Trophoblast cell (in vitro differentiated cells and primary cell): ENCODE data around the gene SLC39A3.

Experiments
- DNase-seq, 2 donors: peaks; one replicate each; pipeline ENCODE4 v3.0.0-alpha.2; 2016
- H2AFZ ChIP-seq: 2 replicates; pipeline ENCODE4 v1.6.1; 2013; ENCODE audit warnings: low read length, moderate library complexity, mild to moderate bottlenecking; ENCODE audit not compliant: insufficient read depth, poor library complexity
- H2AK5ac ChIP-seq: 2 replicates; pipeline ENCODE4 v1.6.1; 2013; ENCODE audit warnings: mild to moderate bottlenecking, low read length
- H2BK120ac ChIP-seq: 2 replicates; pipeline ENCODE4 v1.6.1; 2013; ENCODE audit warnings: low read length, mild to moderate bottlenecking, moderate library complexity; ENCODE audit not compliant: insufficient read depth, poor library complexity
- H2BK12ac ChIP-seq: 2 replicates; pipeline ENCODE4 v1.6.1; 2013; ENCODE audit warnings: mild to moderate bottlenecking, low read length, moderate library complexity
- H2BK5ac ChIP-seq: 2 replicates; pipeline ENCODE4 v1.6.1; 2013; ENCODE audit warnings: low read length, low read depth, moderate library complexity, mild to moderate bottlenecking; ENCODE audit not compliant: poor library complexity
- H3K14ac ChIP-seq: 2 replicates; pipeline ENCODE4 v1.6.1; 2013; ENCODE audit warnings: mild to moderate bottlenecking, low read length
- H3K18ac ChIP-seq: 2 replicates; pipeline ENCODE4 v1.6.1; 2013; ENCODE audit warnings: mild to moderate bottlenecking, low read length
- H3K23ac ChIP-seq: 2 replicates; pipeline ENCODE4 v1.6.1; 2013; ENCODE audit warnings: low read length
- H3K27ac ChIP-seq: 2 replicates; pipeline ENCODE4 v1.5.1; 2013; ENCODE audit warnings: low read depth, mild to moderate bottlenecking, inconsistent platforms, low read length, moderate library complexity
- H3K27me3 ChIP-seq: 2 replicates; pipeline ENCODE4 v1.6.1; 2013; ENCODE audit warnings: inconsistent platforms, mild to moderate bottlenecking, low read length, moderate library complexity; ENCODE audit not compliant: insufficient read depth
- H3K36me3 ChIP-seq, 2 experiments: 1 replicate in 1 of 2; 2 replicates in 1 of 2; pipeline ENCODE4 v1.6.1; 2013; ENCODE audit warnings: low read length in 2 of 2, mild to moderate bottlenecking in 2 of 2, moderate library complexity in 1 of 2; ENCODE audit not compliant: insufficient read depth in 2 of 2, control insufficient read depth in 1 of 2
- H3K4ac ChIP-seq: 2 replicates; pipeline ENCODE4 v1.6.1; 2013; ENCODE audit warnings: low read depth, mild to moderate bottlenecking, low read length, moderate library complexity
- H3K4me1 ChIP-seq, 2 experiments: 1 replicate in 1 of 2; 2 replicates in 1 of 2; pipeline ENCODE4 v1.6.1; 2013; ENCODE audit warnings: low read length in 2 of 2, mild to moderate bottlenecking in 2 of 2, moderate library complexity in 1 of 2; ENCODE audit not compliant: insufficient read depth in 2 of 2, control insufficient read depth in 1 of 2
- H3K4me2 ChIP-seq: 2 replicates; pipeline ENCODE4 v1.6.1; 2013; ENCODE audit warnings: inconsistent platforms, mild to moderate bottlenecking, low read length, moderate library complexity
- H3K4me3 ChIP-seq: 2 replicates; pipeline ENCODE4 v1.5.1; 2013; ENCODE audit warnings: mild to moderate bottlenecking, low read depth, low read length, inconsistent platforms
- H3K79me1 ChIP-seq: one replicate; pipeline ENCODE4 v1.6.1; 2013; ENCODE audit warnings: low read length
- H3K79me2 ChIP-seq: 2 replicates; pipeline ENCODE4 v1.6.1; 2013; ENCODE audit warnings: low read length, mild to moderate bottlenecking; ENCODE audit not compliant: control insufficient read depth, insufficient read depth, poor library complexity
- H3K9ac ChIP-seq: 2 replicates; pipeline ENCODE4 v1.6.1; 2013; ENCODE audit warnings: mild to moderate bottlenecking, low read length
- H3K9me3 ChIP-seq: 2 replicates; pipeline ENCODE4 v1.6.1; 2013; ENCODE audit warnings: low read depth, mild to moderate bottlenecking, control low read depth, inconsistent platforms, low read length; ENCODE audit not compliant: insufficient read depth
- H4K12ac ChIP-seq: 2 replicates; pipeline ENCODE4 v1.6.1; 2013; ENCODE audit warnings: low read depth, mild to moderate bottlenecking, low read length, moderate library complexity
- H4K8ac ChIP-seq: 2 replicates; pipeline ENCODE4 v1.6.1; 2013; ENCODE audit warnings: low read depth, mild to moderate bottlenecking, low read length, moderate library complexity
- H4K91ac ChIP-seq: one replicate; pipeline ENCODE4 v1.6.1; 2013; ENCODE audit warnings: low read depth, mild to moderate bottlenecking, low read length, moderate library complexity
- WGBS: extraction: QIAGEN DNeasy Blood & Tissue Kit; methylation state at CpG from one replicate; pipeline ENCODE4 v1.1.7; 2013; ENCODE audit warnings: missing lambda C conversion rate; ENCODE audit not compliant: insufficient read length, insufficient coverage; ENCODE audit errors: extremely low coverage; 5-methylcytosine and 5-hydroxymethylcytosine counted together

The SLC39A3 gene

DNA sequence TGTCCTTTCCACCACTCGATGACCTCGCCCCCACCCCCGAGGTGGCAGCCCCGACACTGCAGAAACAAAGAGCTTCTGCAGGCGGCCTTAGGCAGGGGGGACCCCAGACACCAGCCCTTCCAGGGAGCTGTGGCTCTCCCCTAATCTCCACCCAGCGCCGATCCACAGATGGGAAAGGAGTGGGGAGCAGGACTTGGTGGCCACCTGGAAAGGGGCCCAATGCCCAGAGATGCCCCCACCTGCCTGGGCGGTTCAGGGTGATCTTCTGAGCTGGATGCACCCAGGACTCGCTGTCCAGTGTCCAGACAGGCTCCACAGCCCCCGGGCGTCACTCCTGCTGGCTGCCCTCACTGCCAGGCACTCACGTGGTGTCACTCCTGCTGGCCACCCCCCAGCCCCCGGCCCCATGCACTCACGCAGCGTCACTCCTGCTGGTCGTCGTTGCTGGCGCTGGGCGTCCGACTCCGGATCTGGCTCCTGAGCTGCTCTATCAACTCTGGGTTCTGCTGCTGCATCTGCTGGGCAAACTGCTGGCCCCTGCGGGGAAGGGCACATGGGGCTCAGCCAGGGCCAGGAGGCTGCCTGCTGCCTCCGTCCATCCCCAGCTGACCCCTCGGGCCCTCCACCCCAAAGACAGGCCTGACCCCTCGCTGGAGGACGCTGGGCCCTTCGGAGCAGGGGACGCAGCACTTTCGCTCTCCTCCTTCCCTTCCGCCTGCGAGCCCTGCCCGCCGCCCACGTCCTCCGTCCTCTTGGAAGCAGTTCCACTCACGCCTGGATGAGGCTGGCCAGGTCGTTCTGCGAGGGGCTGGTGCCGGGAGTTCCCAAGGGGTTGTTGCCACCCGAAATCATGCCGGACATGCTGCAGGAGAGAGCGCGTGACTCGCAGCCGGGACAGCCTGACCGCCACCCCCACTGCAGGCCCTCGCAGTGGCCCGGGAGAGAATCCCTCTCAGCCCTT is 17.4 kb upstream of the SLC39A3 start:
- Histone ChIP-seq H3K14ac (no peak overlapping the region), H3K79me2 (no peaks in the 10 kb centered on the region)
- no CpG with 5 or more reads among the region's 48 CpGs for WGBS

DNA sequence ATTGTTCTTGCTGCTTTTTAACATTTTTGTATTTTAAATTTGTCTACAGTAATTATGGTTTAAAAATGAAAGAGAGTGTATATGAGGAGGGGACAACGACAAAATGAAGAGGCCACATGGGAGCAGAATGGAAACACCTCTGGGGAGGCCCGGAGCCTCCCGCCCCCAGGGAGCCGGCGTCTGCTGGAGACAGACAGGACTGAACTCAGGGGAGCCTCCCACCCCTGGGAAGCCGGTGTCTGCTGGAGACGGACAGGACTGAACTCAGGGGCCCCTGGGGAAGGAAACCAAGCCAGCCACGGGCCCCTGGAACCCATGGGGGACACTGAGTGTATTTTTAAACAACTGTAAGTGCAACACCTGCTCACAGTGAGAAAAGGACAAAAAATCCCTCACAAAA is 16.7 kb upstream of the SLC39A3 start:
- Histone ChIP-seq H4K91ac (no peak overlapping the region), H3K36me3 (peaks cover 75 to 78% of the 10 kb centered on the region in 2 experiments), H3K79me1 (no peaks in the 10 kb centered on the region), H2BK120ac (no peak overlapping the region), H2AFZ (no peak overlapping the region), H3K4me1 (no peaks in the 10 kb centered on the region), H2BK12ac (no peak overlapping the region), H3K4me3 (no peak overlapping the region), H2AK5ac (no peak overlapping the region), H3K9me3 (peaks cover 6% of the 10 kb centered on the region), H3K9ac (no peak overlapping the region), H3K4ac (no peak overlapping the region), H3K27me3 (no peaks in the 10 kb centered on the region), H4K12ac (no peak overlapping the region), H3K14ac (no peak overlapping the region), H3K27ac (no peak overlapping the region), H3K4me2 (no peak overlapping the region), H3K18ac (no peak overlapping the region), H4K8ac (no peak overlapping the region), H3K23ac (no peak overlapping the region), H3K79me2 (no peaks in the 10 kb centered on the region), H2BK5ac (no peak overlapping the region)
- no CpG with 5 or more reads among the region's 8 CpGs for WGBS
- DNase-seq = no peak

More for the DNA sequence above, 17.4 kb upstream of the SLC39A3 start:
- no peak overlapping the region for H3K18ac ChIP-seq
- H4K12ac ChIP-seq = no peak overlapping the region
- no peaks in the 10 kb centered on the region for H3K27me3 ChIP-seq
- H3K79me1 ChIP-seq = no peaks in the 10 kb centered on the region
- no peak overlapping the region for H2AFZ ChIP-seq
- H4K91ac ChIP-seq = no peak overlapping the region
- H2AK5ac ChIP-seq = no peak overlapping the region
- no peak overlapping the region for H2BK120ac ChIP-seq
- no peak for DNase-seq
- no peaks in the 10 kb centered on the region for H3K4me1 ChIP-seq
- H3K4me2 ChIP-seq = no peak overlapping the region
- H3K27ac ChIP-seq = no peak overlapping the region
- H4K8ac ChIP-seq = no peak overlapping the region
- H3K9ac ChIP-seq = no peak overlapping the region
- no peak overlapping the region for H3K4me3 ChIP-seq
- H3K23ac ChIP-seq = no peak overlapping the region
- H3K4ac ChIP-seq = no peak overlapping the region
- no peak overlapping the region for H2BK5ac ChIP-seq
- H3K36me3 ChIP-seq = peaks cover 82 to 84% of the 10 kb centered on the region in 2 experiments
- H2BK12ac ChIP-seq = no peak overlapping the region
- H3K9me3 ChIP-seq = peaks cover 6% of the 10 kb centered on the region

DNA sequence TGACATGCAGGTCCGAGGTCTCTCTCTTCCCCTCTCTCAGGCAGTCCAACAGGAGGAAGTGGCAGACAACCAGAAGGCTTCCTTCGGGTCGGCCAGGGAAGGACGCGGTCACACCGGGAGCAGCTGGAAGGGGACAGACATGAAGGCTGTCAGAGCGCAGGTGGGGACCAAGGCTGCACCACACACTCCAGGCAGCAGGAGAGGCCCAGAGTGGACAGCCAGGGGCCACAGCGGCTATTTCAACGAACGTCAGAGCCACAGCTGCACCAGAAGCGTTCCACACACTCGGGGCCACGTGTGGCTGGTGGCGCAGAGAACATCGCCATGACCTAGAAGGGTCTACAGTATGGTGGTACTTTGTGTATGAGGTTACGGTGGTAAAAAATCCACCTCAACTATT is 16.0 kb upstream of the SLC39A3 start:
- Histone ChIP-seq H3K9me3 (peaks cover 6% of the 10 kb centered on the region), H3K14ac (no peak overlapping the region), H3K36me3 (peaks cover 69 to 71% of the 10 kb centered on the region in 2 experiments), H4K8ac (no peak overlapping the region), H3K9ac (no peak overlapping the region), H2AFZ (no peak overlapping the region), H2BK120ac (no peak overlapping the region), H3K79me2 (no peaks in the 10 kb centered on the region), H2BK12ac (no peak overlapping the region), H2AK5ac (no peak overlapping the region), H2BK5ac (no peak overlapping the region), H4K91ac (no peak overlapping the region), H3K23ac (no peak overlapping the region), H3K27ac (no peak overlapping the region), H3K79me1 (no peaks in the 10 kb centered on the region), H3K4me2 (no peak overlapping the region), H4K12ac (no peak overlapping the region), H3K18ac (no peak overlapping the region), H3K27me3 (no peaks in the 10 kb centered on the region), H3K4me3 (no peak overlapping the region), H3K4me1 (no peaks in the 10 kb centered on the region), H3K4ac (no peak overlapping the region)
- WGBS = no CpG with 5 or more reads among the region's 16 CpGs
- DNase-seq = no peak

DNA sequence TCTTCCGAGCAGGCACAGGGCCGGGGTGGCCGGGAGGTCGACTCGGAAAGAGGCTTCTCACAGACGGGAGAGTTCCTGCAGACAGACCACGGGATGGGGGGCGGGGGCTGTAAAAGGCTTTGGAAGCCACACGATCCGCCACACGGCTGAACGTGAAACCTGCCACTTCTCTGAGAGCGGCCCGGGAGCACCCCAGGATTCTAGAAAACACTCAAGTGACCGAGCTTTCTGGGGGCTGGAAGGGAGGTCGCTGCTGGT is 15.6 kb upstream of the SLC39A3 start:
- Histone ChIP-seq H3K79me1 (no peaks in the 10 kb centered on the region), H2BK120ac (no peak overlapping the region), H3K14ac (no peak overlapping the region), H3K9ac (no peak overlapping the region), H2BK5ac (no peak overlapping the region), H3K4me1 (no peaks in the 10 kb centered on the region), H3K27me3 (no peaks in the 10 kb centered on the region), H4K8ac (no peak overlapping the region), H2AFZ (no peak overlapping the region), H3K27ac (no peak overlapping the region), H4K91ac (no peak overlapping the region), H3K23ac (no peak overlapping the region), H2BK12ac (no peak overlapping the region), H3K79me2 (no peaks in the 10 kb centered on the region), H4K12ac (no peak overlapping the region), H3K18ac (no peak overlapping the region), H3K4me3 (no peak overlapping the region), H3K4ac (no peak overlapping the region), H2AK5ac (no peak overlapping the region), H3K4me2 (no peak overlapping the region), H3K9me3 (peaks cover 6% of the 10 kb centered on the region), H3K36me3 (peaks cover 64 to 67% of the 10 kb centered on the region in 2 experiments)
- DNase-seq = no peak
- no CpG with 5 or more reads among the region's 16 CpGs for WGBS
